ENCODE measurements around the gene RAD51D. TPM values are rescaled to one million over a fixed set of nuclear protein-coding genes. Genes with fewer than 3 reads are reported as not detected.

RAD51D gene
- total and polyA plus RNA-seq, 3 experiments from 2014 or later: 11.9 to 29.8 (median 27.5) TPM

GRCh38 chr17:35073991-35074627 is 45.6 kb downstream of the RAD51D start:
- no peaks in the 10 kb centered on the region for H3K27me3 Mint-ChIP-seq
- peaks cover 0 to 12% (median 1%) of the 10 kb centered on the region in 3 donors for H3K36me3 Mint-ChIP-seq
- H3K27ac Mint-ChIP-seq: peak overlapping the region; percentile 4 to 89 (median 78)
- Histone ChIP-seq H3K27me3 (ENCODE audit: insufficient read depth, low read length, poor library complexity, severe bottlenecking) (no peaks in the 10 kb centered on the region), H3K9me3 (ENCODE audit: low read length) (no peaks in the 10 kb centered on the region), H3K4me3 (ENCODE audit: low read length) (no peak overlapping the region), H3K36me3 (ENCODE audit: insufficient read depth, low read length) (no peaks in the 10 kb centered on the region), H3K27ac (ENCODE audit: low read depth, low read length) (no peak overlapping the region), H3K4me1 (ENCODE audit: insufficient read depth, low read length) (peaks cover 57% of the 10 kb centered on the region)
- no peak for DNase-seq
- H3K9me3 Mint-ChIP-seq: no peaks in the 10 kb centered on the region
- H3K4me3 Mint-ChIP-seq: peak overlapping the region; percentile 2 to 60 (median 45)
- POLR2A ChIA-PET: interaction anchor here (0.7 to 1.0 kb wide), 2 partner anchors 21 kb away, joined by 3 read pairs; no protein-coding TSS in a partner anchor
- peaks cover 58 to 83% (median 78%) of the 10 kb centered on the region in 3 donors for H3K4me1 Mint-ChIP-seq
- CTCF ChIA-PET: interaction anchor here (1.1 to 3.5 kb wide), 5 partner anchors 8 to 690 kb away, joined by 3 to 25 read pairs (median 3); partner anchors contain the start of gene RFFL

GRCh38 chr17:35073183-35073790 is 46.4 kb downstream of the RAD51D start:
- peaks cover 66% of the 10 kb centered on the region for H3K4me1 ChIP-seq (ENCODE audit: insufficient read depth, low read length)
- H3K4me3 Mint-ChIP-seq: peak overlapping the region; percentile 3 to 86 (median 33)
- CTCF ChIA-PET: interaction anchor here (0.9 to 3.5 kb wide), 5 partner anchors 9 to 75 kb away, joined by 3 to 25 read pairs (median 3); partner anchors contain the start of gene RFFL

GRCh38 chr17:35069311-35069710 is 50.3 kb downstream of the RAD51D start:
- POLR2A ChIA-PET: no interaction called here
- Histone ChIP-seq H3K4me1 (ENCODE audit: insufficient read depth, low read length) (peaks cover 60% of the 10 kb centered on the region), H3K4me3 (ENCODE audit: low read length) (no peak overlapping the region), H3K27ac (ENCODE audit: low read depth, low read length) (no peak overlapping the region), H3K27me3 (ENCODE audit: insufficient read depth, low read length, poor library complexity, severe bottlenecking) (no peaks in the 10 kb centered on the region), H3K9me3 (ENCODE audit: low read length) (no peaks in the 10 kb centered on the region), H3K36me3 (ENCODE audit: insufficient read depth, low read length) (no peaks in the 10 kb centered on the region)
- H3K4me3 Mint-ChIP-seq: no peak overlapping the region
- CTCF ChIA-PET: interaction anchor here (1.5 kb wide), 1 partner anchor 9 kb away, joined by 3 read pairs; no protein-coding TSS in a partner anchor
- H3K27me3 Mint-ChIP-seq: no peaks in the 10 kb centered on the region
- DNase-seq: no peak
- peaks cover 50 to 82% (median 80%) of the 10 kb centered on the region in 3 donors for H3K4me1 Mint-ChIP-seq
- peaks cover 0 to 32% (median 10%) of the 10 kb centered on the region in 3 donors for H3K36me3 Mint-ChIP-seq
- no peaks in the 10 kb centered on the region for H3K9me3 Mint-ChIP-seq
- peak overlapping the region in 3 of 8 donors; percentile 7 to 76 (median 58) for H3K27ac Mint-ChIP-seq

More at GRCh38 chr17:35073183-35073790, 46.4 kb downstream of the RAD51D start:
- no peaks in the 10 kb centered on the region for H3K27me3 Mint-ChIP-seq
- Histone ChIP-seq H3K27me3 (ENCODE audit: insufficient read depth, low read length, poor library complexity, severe bottlenecking) (no peaks in the 10 kb centered on the region), H3K27ac (ENCODE audit: low read depth, low read length) (no peak overlapping the region), H3K9me3 (ENCODE audit: low read length) (no peaks in the 10 kb centered on the region), H3K36me3 (ENCODE audit: insufficient read depth, low read length) (no peaks in the 10 kb centered on the region), H3K4me3 (ENCODE audit: low read length) (peak overlapping the region; percentile 8)
- no peaks in the 10 kb centered on the region for H3K9me3 Mint-ChIP-seq
- POLR2A ChIA-PET: interaction anchor here (0.6 to 1.0 kb wide), 5 partner anchors 11 to 88 kb away, joined by 3 to 5 read pairs (median 3); no protein-coding TSS in a partner anchor
- peaks cover 65 to 86% (median 86%) of the 10 kb centered on the region in 3 donors for H3K4me1 Mint-ChIP-seq
- DNase-seq: peak in 2 of 5 donors; percentile 31 to 46
- H3K36me3 Mint-ChIP-seq: peaks cover 0 to 18% (median 6%) of the 10 kb centered on the region in 3 donors
- peak overlapping the region; percentile 57 to 89 (median 78) for H3K27ac Mint-ChIP-seq

GRCh38 chr17:35068249-35068648 is 51.4 kb downstream of the RAD51D start:
- Histone ChIP-seq H3K27me3 (ENCODE audit: insufficient read depth, low read length, poor library complexity, severe bottlenecking) (no peaks in the 10 kb centered on the region), H3K36me3 (ENCODE audit: insufficient read depth, low read length) (no peaks in the 10 kb centered on the region), H3K4me3 (ENCODE audit: low read length) (no peak overlapping the region), H3K27ac (ENCODE audit: low read depth, low read length) (no peak overlapping the region), H3K9me3 (ENCODE audit: low read length) (no peaks in the 10 kb centered on the region), H3K4me1 (ENCODE audit: insufficient read depth, low read length) (peaks cover 58% of the 10 kb centered on the region)
- ChIA-PET CTCF (no interaction called here), POLR2A (no interaction called here)
- no peaks in the 10 kb centered on the region for H3K27me3 Mint-ChIP-seq
- peaks cover 0 to 33% (median 10%) of the 10 kb centered on the region in 3 donors for H3K36me3 Mint-ChIP-seq
- peaks cover 50 to 82% (median 80%) of the 10 kb centered on the region in 3 donors for H3K4me1 Mint-ChIP-seq
- H3K4me3 Mint-ChIP-seq: peak overlapping the region in 1 of 7 donors; percentile 66
- peak overlapping the region in 3 of 8 donors; percentile 7 to 70 (median 11) for H3K27ac Mint-ChIP-seq
- no peaks in the 10 kb centered on the region for H3K9me3 Mint-ChIP-seq
- DNase-seq: no peak

GRCh38 chr17:35065880-35066279 is 53.8 kb downstream of the RAD51D start:
- Mint-ChIP-seq H3K4me1 (peaks cover 43 to 76% (median 74%) of the 10 kb centered on the region in 3 donors), H3K9me3 (peaks cover 0 to under 1% (median 0%) of the 10 kb centered on the region in 5 donors), H3K4me3 (no peak overlapping the region), H3K27me3 (no peaks in the 10 kb centered on the region), H3K36me3 (peaks cover 0 to 39% (median 15%) of the 10 kb centered on the region in 3 donors), H3K27ac (peak overlapping the region in 1 of 8 donors; percentile 64)
- Histone ChIP-seq H3K27me3 (ENCODE audit: insufficient read depth, low read length, poor library complexity, severe bottlenecking) (no peaks in the 10 kb centered on the region), H3K9me3 (ENCODE audit: low read length) (no peaks in the 10 kb centered on the region), H3K27ac (ENCODE audit: low read depth, low read length) (no peak overlapping the region), H3K4me3 (ENCODE audit: low read length) (no peak overlapping the region), H3K4me1 (ENCODE audit: insufficient read depth, low read length) (peaks cover 49% of the 10 kb centered on the region), H3K36me3 (ENCODE audit: insufficient read depth, low read length) (no peaks in the 10 kb centered on the region)
- DNase-seq: no peak
- ChIA-PET CTCF (interaction anchor here (0.8 to 3.6 kb wide), 3 partner anchors 44 to 603 kb away, joined by 3 to 51 read pairs (median 34); no protein-coding TSS in a partner anchor), POLR2A (interaction anchor here (0.6 kb wide), 1 partner anchor 12 kb away, joined by 4 read pairs; no protein-coding TSS in a partner anchor)

GRCh38 chr17:35064516-35065215 is 55.0 kb downstream of the RAD51D start:
- POLR2A ChIA-PET: interaction anchor here (0.7 to 2.5 kb wide), 4 partner anchors 17 to 473 kb away, joined by 9 to 30 read pairs (median 10); partner anchors contain the start of gene SLFN12L
- H3K4me3 Mint-ChIP-seq: peak overlapping the region in 1 of 7 donors; percentile 51
- H3K4me1 Mint-ChIP-seq: peaks cover 50 to 80% (median 78%) of the 10 kb centered on the region in 3 donors
- peaks cover 0 to 44% (median 18%) of the 10 kb centered on the region in 3 donors for H3K36me3 Mint-ChIP-seq
- H3K27me3 Mint-ChIP-seq: no peaks in the 10 kb centered on the region
- H3K27me3 ChIP-seq (ENCODE audit: insufficient read depth, low read length, poor library complexity, severe bottlenecking): no peaks in the 10 kb centered on the region
- H3K4me1 ChIP-seq (ENCODE audit: insufficient read depth, low read length): peaks cover 47% of the 10 kb centered on the region
- H3K9me3 Mint-ChIP-seq: peaks cover 0 to 1% (median 0%) of the 10 kb centered on the region in 5 donors
- H3K36me3 ChIP-seq (ENCODE audit: insufficient read depth, low read length): no peaks in the 10 kb centered on the region
- no peak for DNase-seq
- CTCF ChIA-PET: interaction anchor here (0.7 to 3.6 kb wide), 18 partner anchors 9 to 398 kb away, joined by 3 to 51 read pairs (median 6); partner anchors contain the start of genes LIG3 and RAD51D
- peak overlapping the region; percentile 57 for H3K27ac ChIP-seq (ENCODE audit: low read depth, low read length)
- H3K4me3 ChIP-seq (ENCODE audit: low read length): no peak overlapping the region
- no peaks in the 10 kb centered on the region for H3K9me3 ChIP-seq (ENCODE audit: low read length)
- peak overlapping the region in 7 of 8 donors; percentile 40 to 96 (median 91) for H3K27ac Mint-ChIP-seq

GRCh38 chr17:35063514-35064223 is 56.0 kb downstream of the RAD51D start, which contains the start of gene RFFL:
Gene RFFL, minus strand, starts transcription at chr17:35063707. Its CDS starts 37,154 bp downstream, at chr17:35026553.
- Mint-ChIP-seq H3K9me3 (peaks cover 0 to 1% (median 0%) of the 10 kb centered on the region in 5 donors), H3K36me3 (peaks cover 0 to 46% (median 19%) of the 10 kb centered on the region in 3 donors), H3K4me3 (peak within 1 kb of the TSS; percentile 72 to 92 (median 80)), H3K27me3 (no peaks in the 10 kb centered on the region), H3K27ac (peak within 1 kb of the TSS; percentile 88 to 97 (median 94)), H3K4me1 (peaks cover 46 to 77% (median 73%) of the 10 kb centered on the region in 3 donors)
- H3K27me3 ChIP-seq (ENCODE audit: insufficient read depth, low read length, poor library complexity, severe bottlenecking): no peaks in the 10 kb centered on the region
- H3K36me3 ChIP-seq (ENCODE audit: insufficient read depth, low read length): no peaks in the 10 kb centered on the region
- peaks cover 41% of the 10 kb centered on the region for H3K4me1 ChIP-seq (ENCODE audit: insufficient read depth, low read length)
- ChIA-PET CTCF (interaction anchor here (0.7 to 3.6 kb wide), 26 partner anchors 10 to 102 kb away, joined by 3 to 51 read pairs (median 5); partner anchors contain the start of genes CCT6B, LIG3, RAD51D and ZNF830), POLR2A (interaction anchor here (0.6 to 2.5 kb wide), 12 partner anchors 10 to 208 kb away, joined by 3 to 30 read pairs (median 6); no protein-coding TSS in a partner anchor)
- peak within 1 kb of the TSS; percentile 57 for H3K27ac ChIP-seq (ENCODE audit: low read depth, low read length)
- H3K4me3 ChIP-seq (ENCODE audit: low read length): peak within 1 kb of the TSS; percentile 38
- DNase-seq: peak; percentile 75 to 93 (median 80)
- no peaks in the 10 kb centered on the region for H3K9me3 ChIP-seq (ENCODE audit: low read length)

All from CD8-positive, alpha-beta memory T cell (primary cell).